NCI-H128 (cell line): ENCODE results near the gene KRTAP20-4.

ENCODE experiments used
- DNase-seq: peaks from one replicate; lab custom pipeline; 2025; ENCODE audit not compliant: unreplicated experiment; lab: John Stamatoyannopoulos, UW

KRTAP20-4 gene

GRCh38 chr21:30646904-30647414, 26.5 kb downstream of the KRTAP20-4 start:
- no peak for DNase-seq

GRCh38 chr21:30652891-30653290, 32.5 kb downstream of the KRTAP20-4 start:
- DNase-seq, result no peak

GRCh38 chr21:30668776-30669175, 48.3 kb downstream of the KRTAP20-4 start:
- DNase-seq, result no peak
